Measurements from ENCODE around the gene SCYL1. TPM values are rescaled to one million over a fixed set of nuclear protein-coding genes. Genes with fewer than 3 reads are reported as not detected.

The SCYL1 gene
- total RNA-seq, 1 experiment from 2014 or later, result 106 TPM

DNA sequence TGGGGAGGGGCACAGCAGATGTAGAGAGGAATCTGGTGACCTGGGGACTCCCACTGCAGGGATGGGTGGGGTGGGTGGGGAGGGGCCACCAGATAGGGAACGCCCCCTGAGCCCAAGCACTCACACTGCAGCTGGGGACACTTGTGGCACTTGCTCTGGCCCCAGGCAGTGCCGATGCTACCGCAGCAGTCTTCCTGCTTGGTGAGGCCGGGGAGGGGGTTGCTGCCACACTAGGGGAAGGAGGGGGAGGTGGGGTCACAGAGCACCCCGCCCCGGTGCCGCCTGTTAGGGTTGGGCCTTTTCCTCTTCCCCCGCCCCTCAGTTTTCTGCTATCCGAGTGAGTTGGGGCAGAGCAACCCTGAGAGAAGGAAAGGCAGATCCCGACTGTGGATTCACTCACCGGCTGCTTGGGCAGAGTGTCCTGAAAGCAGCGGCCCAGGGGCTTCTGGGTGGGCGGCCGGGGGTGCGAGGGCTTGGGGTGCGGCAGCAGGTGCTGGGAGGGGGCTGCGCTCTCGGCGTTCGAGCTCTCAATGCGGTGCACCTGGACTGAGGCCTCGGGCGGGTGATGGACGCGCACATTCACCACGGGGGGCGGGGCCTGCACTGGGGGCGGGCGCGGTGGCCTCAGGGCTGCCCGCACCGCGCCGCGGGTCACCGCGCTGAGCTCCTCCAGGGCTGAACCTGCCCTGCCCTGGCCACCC lies 28.6 kb downstream of the SCYL1 start:
- peaks cover 42% of the 10 kb centered on the region for H3K4me1 ChIP-seq (replicated peaks; ENCODE audit: insufficient read depth)
- no peak for TF ChIP-seq EZH2 (IDR thresholded peaks at IDR 0.05; ENCODE audit: low read depth)
- TF ChIP-seq, protein P1, sequence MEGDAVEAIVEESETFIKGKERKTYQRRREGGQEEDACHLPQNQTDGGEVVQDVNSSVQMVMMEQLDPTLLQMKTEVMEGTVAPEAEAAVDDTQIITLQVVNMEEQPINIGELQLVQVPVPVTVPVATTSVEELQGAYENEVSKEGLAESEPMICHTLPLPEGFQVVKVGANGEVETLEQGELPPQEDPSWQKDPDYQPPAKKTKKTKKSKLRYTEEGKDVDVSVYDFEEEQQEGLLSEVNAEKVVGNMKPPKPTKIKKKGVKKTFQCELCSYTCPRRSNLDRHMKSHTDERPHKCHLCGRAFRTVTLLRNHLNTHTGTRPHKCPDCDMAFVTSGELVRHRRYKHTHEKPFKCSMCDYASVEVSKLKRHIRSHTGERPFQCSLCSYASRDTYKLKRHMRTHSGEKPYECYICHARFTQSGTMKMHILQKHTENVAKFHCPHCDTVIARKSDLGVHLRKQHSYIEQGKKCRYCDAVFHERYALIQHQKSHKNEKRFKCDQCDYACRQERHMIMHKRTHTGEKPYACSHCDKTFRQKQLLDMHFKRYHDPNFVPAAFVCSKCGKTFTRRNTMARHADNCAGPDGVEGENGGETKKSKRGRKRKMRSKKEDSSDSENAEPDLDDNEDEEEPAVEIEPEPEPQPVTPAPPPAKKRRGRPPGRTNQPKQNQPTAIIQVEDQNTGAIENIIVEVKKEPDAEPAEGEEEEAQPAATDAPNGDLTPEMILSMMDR (conservative IDR thresholded peaks at IDR 0.05), result no peak
- peaks cover 50% of the 10 kb centered on the region for H3K79me2 ChIP-seq (ENCODE audit: low read depth)
- peaks cover 64% of the 10 kb centered on the region for H3F3A ChIP-seq (ENCODE audit: insufficient read depth, low read depth)
- intact Hi-C loops (cut with micrococcal nuclease; ENCODE audit: unreplicated experiment), result no loop called here
- peaks cover 31% of the 10 kb centered on the region for H3K36me3 ChIP-seq (ENCODE audit: low read depth)
- no peaks in the 10 kb centered on the region for H3K9me2 ChIP-seq (ENCODE audit: insufficient read depth)
- no peaks in the 10 kb centered on the region for H3K9me3 ChIP-seq (ENCODE audit: insufficient read depth, low read depth)
- H3K27me3 ChIP-seq (ENCODE audit: insufficient read depth, low read depth), result no peaks in the 10 kb centered on the region
- no peak overlapping the region for H2AFZ ChIP-seq
- peaks cover 16% of the 10 kb centered on the region for H4K20me1 ChIP-seq (ENCODE audit: insufficient read depth)
- peak overlapping the region; percentile 60 for H3K4me3 ChIP-seq
- no TSS peak for BruUV-seq (replicated peaks)
- DNase-seq, result peak; percentile 79 to 93
- CTCF ChIA-PET, result interaction anchor here (0.5 to 0.7 kb wide), 4 partner anchors 17 to 200 kb away, joined by 3 to 5 read pairs (median 3); partner anchors contain the start of genes FAM89B and ZNRD2
- H3K4me2 ChIP-seq, result peak overlapping the region; percentile 86
- POLR2A ChIA-PET (ENCODE audit: unreplicated experiment), result interaction anchor here (0.5 to 1.4 kb wide), 11 partner anchors 12 to 183 kb away, joined by 3 to 15 read pairs (median 4); partner anchors contain the start of genes FAM89B, KCNK7, NEAT1 and PCNX3
- H3K27ac ChIP-seq, result peak overlapping the region; percentile 63

DNA sequence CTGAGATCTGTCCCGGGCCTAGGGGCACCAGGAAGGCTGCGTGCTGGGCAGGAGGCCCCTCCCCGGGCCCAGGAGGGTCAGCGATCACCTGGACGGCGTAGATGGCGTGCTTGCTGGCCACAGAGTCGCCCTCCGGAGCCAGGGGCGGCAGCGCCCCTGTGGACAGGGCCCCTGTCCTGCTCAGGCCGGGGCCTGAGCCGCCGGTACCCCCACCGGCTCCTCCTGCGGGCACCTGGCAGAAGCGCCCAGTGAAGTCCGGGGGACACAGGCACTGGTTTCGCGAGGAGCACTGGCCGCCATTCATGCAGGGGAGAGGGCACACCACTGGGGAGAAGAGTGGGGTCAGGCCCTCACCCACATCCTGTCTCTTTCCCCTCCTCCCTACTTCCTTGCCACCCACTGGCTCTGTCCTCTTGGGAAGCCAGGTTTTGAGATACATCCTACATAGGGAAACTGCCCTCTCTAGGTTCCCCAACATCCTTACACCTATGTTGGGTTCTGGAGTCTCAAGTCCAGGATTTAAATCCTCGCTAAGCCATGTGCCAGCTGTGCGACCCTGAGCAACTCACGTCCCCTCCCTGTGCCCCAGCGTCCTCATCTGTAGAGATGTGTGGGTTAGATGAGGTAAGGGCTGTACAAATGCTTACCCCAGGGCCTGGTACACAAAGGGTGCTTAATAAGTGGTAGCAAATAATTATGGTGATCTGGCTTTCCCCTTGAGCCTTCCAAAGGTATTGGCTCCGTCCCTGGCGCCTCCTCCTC lies 29.4 kb downstream of the SCYL1 start:
- Histone ChIP-seq H2AFZ (no peak overlapping the region), H3K27ac (peak overlapping the region; percentile 63), H3K4me2 (peak overlapping the region; percentile 86), H3K9me3 (ENCODE audit: insufficient read depth, low read depth) (no peaks in the 10 kb centered on the region), H3K4me3 (peak overlapping the region; percentile 60), H3K79me2 (ENCODE audit: low read depth) (peaks cover 56% of the 10 kb centered on the region), H3K27me3 (ENCODE audit: insufficient read depth, low read depth) (no peaks in the 10 kb centered on the region), H3K36me3 (ENCODE audit: low read depth) (peaks cover 24% of the 10 kb centered on the region), H4K20me1 (ENCODE audit: insufficient read depth) (peaks cover 16% of the 10 kb centered on the region), H3K9me2 (ENCODE audit: insufficient read depth) (no peaks in the 10 kb centered on the region), H3K4me1 (replicated peaks; ENCODE audit: insufficient read depth) (peaks cover 50% of the 10 kb centered on the region), H3F3A (ENCODE audit: insufficient read depth, low read depth) (peaks cover 63% of the 10 kb centered on the region)
- ChIA-PET POLR2A (ENCODE audit: unreplicated experiment) (interaction anchor here (0.6 to 1.0 kb wide), 4 partner anchors 42 to 183 kb away, joined by 3 to 15 read pairs (median 4); partner anchors contain the start of genes KCNK7, NEAT1 and PCNX3), CTCF (interaction anchor here (0.5 to 1.4 kb wide), 3 partner anchors 13 to 201 kb away, joined by 3 to 7 read pairs (median 5); no protein-coding TSS in a partner anchor)
- BruUV-seq (replicated peaks), result no TSS peak
- no peak for DNase-seq
- TF ChIP-seq, protein P1 (conservative IDR thresholded peaks at IDR 0.05), result no peak
- TF ChIP-seq EZH2 (IDR thresholded peaks at IDR 0.05; ENCODE audit: low read depth), result no peak
- intact Hi-C loops (cut with micrococcal nuclease; ENCODE audit: unreplicated experiment), result no loop called here

DNA sequence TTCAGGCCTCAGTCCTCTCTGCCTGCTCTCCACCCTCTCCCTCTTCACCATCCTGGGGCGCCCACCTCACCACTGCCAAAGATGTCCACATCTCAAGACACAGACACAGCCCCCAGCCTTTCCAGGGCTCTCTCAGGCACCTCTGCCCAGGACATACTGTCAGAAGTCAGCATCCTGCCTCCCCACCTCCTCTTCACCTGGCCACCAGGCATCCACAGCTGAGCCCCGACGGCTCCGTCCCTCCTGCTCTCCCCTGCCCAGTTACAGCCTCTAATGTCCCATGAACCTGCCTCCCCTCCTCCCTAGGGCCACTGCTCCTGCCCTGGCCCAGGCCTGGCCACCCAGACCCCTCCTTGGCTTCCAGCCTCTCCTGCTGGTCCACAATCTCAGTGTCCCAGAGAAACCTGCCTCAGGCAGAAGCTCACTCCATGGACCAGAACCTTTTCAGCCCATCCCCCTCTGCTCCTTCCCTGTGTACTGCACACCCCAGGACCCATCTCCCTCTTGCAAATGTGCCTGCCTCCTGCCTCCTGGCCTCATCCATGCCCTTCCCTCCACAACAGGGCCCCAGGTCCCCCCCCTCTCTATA lies 30.1 kb downstream of the SCYL1 start:
- no peak for DNase-seq
- BruUV-seq (replicated peaks), result no TSS peak
- TF ChIP-seq EZH2 (IDR thresholded peaks at IDR 0.05; ENCODE audit: low read depth), result no peak
- TF ChIP-seq, protein P1 (conservative IDR thresholded peaks at IDR 0.05), result no peak
- H3K9me2 ChIP-seq (ENCODE audit: insufficient read depth), result no peaks in the 10 kb centered on the region
- no peaks in the 10 kb centered on the region for H3K27me3 ChIP-seq (ENCODE audit: insufficient read depth, low read depth)
- H4K20me1 ChIP-seq (ENCODE audit: insufficient read depth), result peaks cover 11% of the 10 kb centered on the region
- no peaks in the 10 kb centered on the region for H3K9me3 ChIP-seq (ENCODE audit: insufficient read depth, low read depth)
- peaks cover 69% of the 10 kb centered on the region for H3F3A ChIP-seq (ENCODE audit: insufficient read depth, low read depth)
- H3K27ac ChIP-seq, result peak overlapping the region; percentile 63
- intact Hi-C loops (cut with micrococcal nuclease; ENCODE audit: unreplicated experiment), result loop anchor here (1.0 to 5.0 kb wide), 5 partner anchors 14 to 457 kb away; partner anchors contain the start of genes C11orf68, CST6, DRAP1 and NEAT1
- H3K4me1 ChIP-seq (replicated peaks; ENCODE audit: insufficient read depth), result peaks cover 57% of the 10 kb centered on the region
- POLR2A ChIA-PET (ENCODE audit: unreplicated experiment), result interaction anchor here (0.6 to 0.8 kb wide), 2 partner anchors 40 to 78 kb away, joined by 5 to 9 read pairs; no protein-coding TSS in a partner anchor
- H3K36me3 ChIP-seq (ENCODE audit: low read depth), result peaks cover 24% of the 10 kb centered on the region
- peak overlapping the region; percentile 86 for H3K4me2 ChIP-seq
- CTCF ChIA-PET, result interaction anchor here (1.4 kb wide), 1 partner anchor 14 kb away, joined by 7 read pairs; no protein-coding TSS in a partner anchor
- peaks cover 56% of the 10 kb centered on the region for H3K79me2 ChIP-seq (ENCODE audit: low read depth)
- H2AFZ ChIP-seq, result no peak overlapping the region
- H3K4me3 ChIP-seq, result peak overlapping the region; percentile 60; the same call in 1 of the 2 replicates
